ENCODE measurements around the gene RYR2.

Gene RYR2

DNA sequence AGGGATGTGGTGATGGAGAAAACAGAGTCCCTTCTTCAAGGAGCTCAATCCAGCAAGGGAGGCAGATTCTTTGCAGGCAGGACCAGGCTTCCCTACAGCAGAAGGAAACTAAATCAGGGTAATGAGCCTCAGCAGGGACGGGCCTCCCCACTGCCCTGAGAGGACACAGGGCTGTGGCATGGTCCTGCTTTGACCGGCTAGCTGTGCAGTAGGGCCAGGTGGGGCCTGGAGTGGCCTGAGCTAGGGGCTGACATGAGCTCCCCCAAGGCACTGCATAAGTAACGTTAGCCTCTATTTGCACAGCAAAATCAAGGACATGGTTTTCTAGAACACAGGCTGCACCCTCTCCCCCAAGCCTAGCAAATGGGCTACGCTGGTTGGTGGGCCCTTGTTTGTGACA, 162.9 kb downstream of the RYR2 start:
- DNase-seq = no peak

GRCh38 chr1:237205400-237206064, 163.5 kb downstream of the RYR2 start:
- no peak for DNase-seq

- no peak for DNase-seq
These were observed 164.1 kb downstream of the RYR2 start for GRCh38 chr1:237206065-237206414.

DNA sequence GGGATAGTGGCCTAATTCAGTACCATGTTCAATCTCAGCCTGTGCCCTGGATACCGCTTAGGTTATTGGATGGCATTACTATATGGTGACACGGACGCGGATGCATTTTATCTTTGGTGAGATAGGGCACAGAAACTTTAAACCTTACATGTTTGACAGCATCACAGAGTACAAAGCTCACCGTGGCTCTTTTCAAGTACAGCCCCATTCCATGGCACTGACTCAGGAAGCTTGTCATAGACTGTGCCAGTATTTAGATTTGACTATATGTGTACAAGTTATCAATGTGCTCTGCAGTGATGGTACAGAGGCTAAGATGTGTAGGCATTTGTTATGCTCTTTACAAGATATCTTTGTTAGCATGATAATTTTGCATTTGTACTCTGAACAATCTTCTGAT, 169.0 kb downstream of the RYR2 start:
- DNase-seq = no peak

DNA sequence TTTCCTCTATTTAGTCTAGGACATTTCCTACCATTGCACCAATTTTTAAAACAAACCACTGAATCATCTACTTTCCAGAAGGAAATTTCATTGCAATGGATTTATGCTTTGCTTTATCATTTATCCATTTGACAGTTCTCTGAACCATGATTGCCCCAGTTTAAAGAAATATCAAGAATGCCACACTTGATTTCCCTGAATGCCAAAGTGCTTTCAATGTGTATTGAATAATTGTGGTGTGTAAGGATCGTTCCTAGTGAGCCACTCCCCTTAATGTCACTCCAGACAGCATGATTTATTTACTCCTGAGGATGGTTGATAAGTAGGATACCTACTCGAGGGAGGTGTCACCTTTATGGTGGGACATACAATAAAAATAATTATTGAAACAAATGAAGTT, 169.6 kb downstream of the RYR2 start:
- no peak for DNase-seq

- DNase-seq = no peak
These were observed 178.0 kb downstream of the RYR2 start for GRCh38 chr1:237219751-237220642.

- no peak for DNase-seq
These were observed 181.4 kb downstream of the RYR2 start for GRCh38 chr1:237223419-237223818.

DNA sequence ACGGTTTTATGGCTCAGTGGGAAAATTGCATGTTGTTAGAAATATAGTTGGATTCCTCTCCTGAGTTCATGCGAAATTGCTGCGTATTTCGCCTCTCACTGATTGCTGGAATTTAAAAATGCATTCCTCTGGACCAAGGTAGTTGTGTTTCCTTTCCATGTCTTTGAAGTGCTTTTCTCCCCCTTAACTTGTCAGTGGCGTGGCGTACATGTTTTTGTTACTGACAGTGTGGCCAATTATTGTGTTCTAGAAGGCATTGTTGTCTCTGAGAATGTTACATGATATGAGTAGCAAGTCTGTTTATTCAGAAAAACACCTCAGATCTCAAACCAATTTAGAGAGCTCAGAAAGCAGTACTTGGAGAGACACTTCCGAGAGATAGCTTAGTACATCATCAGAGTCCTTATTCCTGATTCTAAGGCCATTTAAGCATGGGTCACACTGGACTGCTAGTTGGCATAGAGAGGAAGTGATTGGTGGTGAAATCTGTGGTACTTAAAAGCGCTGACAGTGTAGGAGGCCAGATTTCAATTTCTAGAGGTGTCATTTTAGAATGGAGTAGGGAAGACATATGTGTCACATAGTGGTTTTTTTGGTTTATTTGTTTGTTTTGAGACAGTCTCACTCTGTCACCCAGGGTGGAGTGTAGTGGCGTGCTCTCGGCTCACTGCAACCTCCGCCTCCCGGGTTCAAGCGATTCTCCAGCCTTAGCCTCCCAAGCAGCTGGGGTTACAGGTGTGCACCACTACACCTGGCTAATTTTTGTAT, 184.4 kb downstream of the RYR2 start:
- DNase-seq = no peak

- no peak for DNase-seq
These were observed 185.5 kb downstream of the RYR2 start for GRCh38 chr1:237227476-237227875.

DNA sequence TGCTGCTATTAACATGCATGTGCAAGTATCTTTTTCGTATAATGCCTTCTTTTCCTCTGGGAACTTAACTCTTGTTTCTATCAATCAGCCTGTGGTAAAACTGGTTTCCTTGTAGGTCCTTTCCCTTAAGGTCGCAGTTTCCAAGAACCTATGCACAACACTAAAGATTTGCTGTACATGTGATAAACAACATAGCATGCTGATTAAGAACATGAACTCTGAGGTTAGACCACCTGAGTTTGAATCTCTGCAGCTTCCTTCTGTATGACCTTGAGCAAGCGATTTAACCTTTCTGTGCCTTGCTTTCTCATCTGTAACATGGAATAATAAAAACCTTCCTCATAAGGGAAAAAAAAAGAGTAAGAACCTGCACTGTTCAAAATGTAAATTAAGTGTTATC, 186.4 kb downstream of the RYR2 start:
- no peak for DNase-seq

DNA sequence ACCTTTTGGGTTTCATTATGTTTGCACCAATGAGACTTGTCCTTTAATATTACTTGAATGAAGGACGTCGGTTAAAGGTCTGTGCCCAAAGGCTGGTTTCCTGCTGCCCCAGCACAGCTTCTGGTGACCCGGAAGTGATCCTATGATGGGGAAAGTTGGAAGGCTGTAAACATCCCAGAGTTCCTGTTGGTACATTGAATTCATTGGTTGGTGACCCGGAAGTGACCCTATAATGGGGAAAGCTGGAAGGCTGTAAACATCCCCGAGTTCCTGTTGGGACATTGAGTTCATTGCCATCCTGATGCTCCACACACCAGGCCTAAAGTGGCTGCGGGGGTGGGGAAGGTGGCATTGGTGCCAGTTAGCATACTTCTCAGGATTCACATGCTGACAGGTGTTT, 187.3 kb downstream of the RYR2 start:
- DNase-seq = no peak

DNA sequence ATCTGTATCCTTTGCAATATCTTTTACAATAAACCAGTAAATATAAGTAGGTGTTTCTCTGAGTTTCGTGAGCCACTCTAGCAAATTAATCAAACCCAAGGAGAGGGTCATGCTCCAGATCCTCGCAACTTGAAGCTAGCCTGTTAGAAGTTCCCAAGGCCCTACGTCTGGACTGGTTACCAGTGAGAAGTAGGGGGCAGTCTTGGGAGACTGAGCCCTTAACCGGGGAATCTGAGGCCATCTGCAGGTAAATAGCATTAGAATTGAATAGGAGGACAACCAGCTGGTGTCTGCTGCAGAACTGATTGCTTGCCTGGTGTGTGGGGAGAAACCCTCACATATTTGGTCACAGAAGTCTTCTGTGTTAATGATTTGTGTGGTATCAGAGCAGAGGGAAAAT, 190.5 kb downstream of the RYR2 start:
- no peak for DNase-seq

- DNase-seq = no peak
These were observed 193.1 kb downstream of the RYR2 start for GRCh38 chr1:237235091-237235490.

- DNase-seq = no peak
These were observed 195.7 kb downstream of the RYR2 start for GRCh38 chr1:237237721-237238120.

- DNase-seq = no peak
These were observed 197.3 kb downstream of the RYR2 start for GRCh38 chr1:237239248-237239647.

DNA sequence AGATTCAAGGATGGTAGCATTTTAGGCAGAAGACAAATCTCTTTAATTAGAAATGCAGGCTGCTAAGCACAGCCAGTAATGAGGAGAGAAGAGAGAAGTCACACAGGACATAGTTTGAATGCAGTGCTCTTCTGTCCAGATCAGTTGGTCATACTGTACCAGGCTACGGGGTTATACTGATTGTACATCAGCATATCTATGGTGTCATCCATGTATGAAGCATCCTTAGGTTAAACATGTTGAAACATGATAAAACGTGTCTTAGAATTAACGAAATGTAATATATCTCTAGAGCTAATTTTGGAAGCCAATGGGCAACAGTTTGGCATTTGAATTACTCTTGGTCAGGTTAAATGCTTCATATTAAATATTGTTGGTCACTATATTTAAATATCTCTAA, 199.1 kb downstream of the RYR2 start:
- DNase-seq = no peak

- DNase-seq = no peak
These were observed 202.8 kb downstream of the RYR2 start for GRCh38 chr1:237244778-237245177.

DNA sequence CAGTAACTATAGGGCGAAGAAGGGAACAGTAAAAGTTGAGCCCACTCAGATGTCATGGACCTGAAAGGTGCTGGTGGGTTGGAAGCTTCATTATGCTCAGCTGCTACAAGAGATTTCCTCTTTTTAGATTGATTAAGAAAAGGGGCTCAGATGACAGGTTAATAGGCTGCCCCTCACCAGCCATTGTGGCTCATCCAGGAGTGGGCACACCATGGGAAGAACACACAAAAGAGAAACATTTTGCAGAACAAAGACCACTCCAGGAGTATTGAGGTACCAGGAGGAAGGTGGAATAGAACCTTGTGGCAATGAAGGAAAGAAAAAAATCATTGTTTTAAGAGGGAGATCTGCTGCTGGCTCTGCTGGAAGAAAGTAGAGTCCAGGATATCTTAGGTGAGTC, 205.5 kb downstream of the RYR2 start:
- DNase-seq = no peak

GRCh38 chr1:237249120-237249519, 207.1 kb downstream of the RYR2 start:
- no peak for DNase-seq

DNA sequence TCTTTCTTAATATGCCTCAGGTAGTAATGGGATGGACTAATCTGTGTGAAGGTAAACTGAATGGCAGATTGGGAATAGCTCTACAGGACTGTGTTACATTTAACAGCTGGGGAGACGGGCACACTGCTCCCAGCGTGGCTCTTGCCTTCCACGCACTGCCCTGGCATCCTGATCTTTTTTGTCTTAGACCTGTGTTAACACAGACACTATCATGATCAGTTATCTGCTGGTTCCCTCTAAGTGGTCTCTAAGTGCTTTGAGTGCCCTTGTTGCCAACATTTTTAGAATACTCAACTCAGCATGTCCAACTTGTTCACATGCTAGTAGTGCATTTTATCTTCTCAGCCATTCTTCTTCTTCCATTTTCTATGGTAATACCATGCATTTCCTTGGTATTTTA, 208.1 kb downstream of the RYR2 start:
- DNase-seq = no peak

- no peak for DNase-seq
These were observed 213.1 kb downstream of the RYR2 start for GRCh38 chr1:237255071-237255470.

DNA sequence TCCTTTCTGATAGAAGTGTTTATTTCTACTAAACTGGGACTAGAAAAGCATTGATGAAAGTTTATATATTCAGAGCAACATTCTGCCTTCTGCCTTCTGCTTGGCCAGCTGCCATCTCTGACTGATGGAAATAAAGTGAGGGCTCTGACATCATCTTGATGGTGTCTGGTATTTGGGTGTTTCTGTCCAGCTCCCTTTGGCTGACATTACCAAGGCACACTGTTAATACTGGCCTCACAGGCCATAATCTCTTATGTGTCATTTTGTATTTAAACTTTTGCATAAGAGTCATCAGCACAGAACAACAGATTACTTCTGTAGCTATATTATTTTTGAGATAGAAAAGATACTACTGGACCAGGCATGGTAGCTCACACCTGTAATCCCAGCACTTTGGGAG, 216.9 kb downstream of the RYR2 start:
- no peak for DNase-seq

DNA sequence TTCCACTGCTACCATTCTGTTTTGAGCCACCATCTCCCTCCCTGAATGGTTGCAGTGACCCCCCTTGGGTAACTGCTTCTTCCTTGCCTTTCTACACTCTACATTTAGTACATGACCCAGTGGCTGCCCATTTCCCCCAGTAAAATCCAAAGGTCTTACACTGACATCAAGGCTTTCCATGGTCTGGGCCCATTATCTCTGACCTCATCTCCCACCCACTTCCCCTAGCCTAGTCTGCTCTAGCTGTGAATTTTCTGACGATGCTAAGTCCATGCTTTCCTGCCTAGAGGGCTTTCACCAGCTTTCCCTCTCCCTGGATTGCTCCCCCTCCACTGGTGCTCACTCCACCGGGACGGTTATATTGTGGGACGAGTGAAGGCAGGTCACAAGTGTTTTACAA, 219.2 kb downstream of the RYR2 start:
- DNase-seq = no peak

Measured in right kidney (tissue), 1 donor.